ENCODE measurements around the gene TOR1AIP1.
"Not testable (repeated sequence)": the region's sequence is repeated elsewhere in the genome, so short reads cannot be mapped to it uniquely, and the experiment has no call there.

Gene TOR1AIP1, protein sequence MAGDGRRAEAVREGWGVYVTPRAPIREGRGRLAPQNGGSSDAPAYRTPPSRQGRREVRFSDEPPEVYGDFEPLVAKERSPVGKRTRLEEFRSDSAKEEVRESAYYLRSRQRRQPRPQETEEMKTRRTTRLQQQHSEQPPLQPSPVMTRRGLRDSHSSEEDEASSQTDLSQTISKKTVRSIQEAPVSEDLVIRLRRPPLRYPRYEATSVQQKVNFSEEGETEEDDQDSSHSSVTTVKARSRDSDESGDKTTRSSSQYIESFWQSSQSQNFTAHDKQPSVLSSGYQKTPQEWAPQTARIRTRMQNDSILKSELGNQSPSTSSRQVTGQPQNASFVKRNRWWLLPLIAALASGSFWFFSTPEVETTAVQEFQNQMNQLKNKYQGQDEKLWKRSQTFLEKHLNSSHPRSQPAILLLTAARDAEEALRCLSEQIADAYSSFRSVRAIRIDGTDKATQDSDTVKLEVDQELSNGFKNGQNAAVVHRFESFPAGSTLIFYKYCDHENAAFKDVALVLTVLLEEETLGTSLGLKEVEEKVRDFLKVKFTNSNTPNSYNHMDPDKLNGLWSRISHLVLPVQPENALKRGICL

GRCh38 chr1:179882253-179883039 is at the start of gene TOR1AIP1:
TSS of gene TOR1AIP1 (plus strand) at chr1:179882285. CDS start at chr1:179882503, 218 bp downstream.
- peak within 1 kb of the TSS; percentile 100 for H3K27ac Mint-ChIP-seq
- H3K36me3 Mint-ChIP-seq: peaks cover 66% of the 10 kb centered on the region
- peaks cover 42% of the 10 kb centered on the region for H3K4me1 Mint-ChIP-seq
- H3K9me3 Mint-ChIP-seq: no peaks in the 10 kb centered on the region
- peak within 1 kb of the TSS; percentile 96 for H3K4me3 Mint-ChIP-seq
- DNase-seq (ENCODE audit: low spot score in 2 of 2) (peak; percentile 93 to 99), ATAC-seq (peak; percentile 87)

DNA sequence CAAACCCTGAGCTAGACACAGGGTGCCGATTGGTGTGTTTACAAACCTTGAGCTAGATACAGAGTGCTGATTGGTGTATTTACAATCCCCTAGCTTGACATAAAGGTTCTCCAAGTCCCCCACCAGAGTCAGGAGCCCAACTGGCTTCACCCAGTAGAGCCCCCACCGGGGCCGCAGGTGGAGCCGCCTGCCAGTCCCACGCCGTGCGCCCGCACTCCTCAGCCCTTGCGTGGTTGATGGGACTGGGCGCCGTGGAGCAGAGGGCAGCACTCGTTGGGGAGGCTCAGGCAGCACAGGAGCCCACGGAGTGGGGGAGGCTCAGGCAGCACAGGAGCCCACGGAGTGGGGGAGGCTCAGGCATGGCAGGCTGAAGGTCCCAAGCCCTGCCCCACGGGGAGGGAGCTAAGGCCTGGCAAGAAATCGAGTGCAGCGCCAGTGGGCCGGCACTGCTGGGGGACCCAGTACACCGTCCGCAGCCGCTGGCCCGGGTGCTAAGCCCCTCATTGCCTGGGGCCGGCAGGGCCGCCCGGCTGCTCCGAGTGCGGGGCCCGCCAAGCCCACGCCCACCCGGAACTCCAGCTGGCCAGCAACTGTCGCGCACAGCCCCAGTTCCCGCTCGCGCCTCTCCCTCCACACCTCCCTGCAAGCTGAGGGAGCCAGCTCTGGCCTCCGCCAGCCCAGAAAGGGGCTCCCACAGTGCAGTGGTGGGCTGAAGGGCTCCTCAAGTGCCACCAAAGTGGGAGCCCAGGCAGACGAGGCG is 45.2 kb upstream of the TOR1AIP1 start:
- H3K36me3 Mint-ChIP-seq; H3K27ac Mint-ChIP-seq; ATAC-seq; H3K9me3 Mint-ChIP-seq; H3K4me1 Mint-ChIP-seq; H3K4me3 Mint-ChIP-seq; DNase-seq (ENCODE audit: low spot score in 2 of 2): not testable (repeated sequence)

DNA sequence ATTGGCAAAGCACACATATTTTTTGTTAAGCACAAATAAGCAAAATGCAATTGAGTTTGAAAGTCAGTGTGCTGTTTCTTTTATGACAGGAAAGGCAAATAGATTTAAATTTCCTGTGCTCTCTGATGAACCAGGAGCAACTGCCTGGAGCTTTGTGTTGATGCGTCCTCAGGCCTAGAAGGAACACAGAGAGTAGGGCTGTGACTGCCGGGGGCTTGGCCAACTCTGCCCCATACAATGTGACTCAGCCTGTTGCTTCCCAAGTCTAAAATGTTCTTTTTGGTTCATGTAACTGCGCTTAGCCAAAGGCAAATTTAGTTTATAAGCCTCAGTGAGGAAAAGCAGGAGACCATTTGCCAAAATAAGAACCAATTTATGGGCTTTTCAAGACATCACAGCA is 42.0 kb upstream of the TOR1AIP1 start:
- ATAC-seq (no peak), DNase-seq (ENCODE audit: low spot score in 2 of 2) (no peak)
- no peaks in the 10 kb centered on the region for H3K4me1 Mint-ChIP-seq
- H3K36me3 Mint-ChIP-seq: peaks cover 26% of the 10 kb centered on the region
- H3K4me3 Mint-ChIP-seq: no peak overlapping the region
- H3K9me3 Mint-ChIP-seq: no peaks in the 10 kb centered on the region
- H3K27ac Mint-ChIP-seq: no peak overlapping the region

- no peak for DNase-seq (ENCODE audit: low spot score in 2 of 2)
- no peak overlapping the region for H3K4me3 Mint-ChIP-seq
- ATAC-seq: no peak
- H3K9me3 Mint-ChIP-seq: no peaks in the 10 kb centered on the region
- H3K4me1 Mint-ChIP-seq: no peaks in the 10 kb centered on the region
- peaks cover 97% of the 10 kb centered on the region for H3K36me3 Mint-ChIP-seq
- no peak overlapping the region for H3K27ac Mint-ChIP-seq
Measured at GRCh38 chr1:179848233-179848632, 33.9 kb upstream of the TOR1AIP1 start.

DNA sequence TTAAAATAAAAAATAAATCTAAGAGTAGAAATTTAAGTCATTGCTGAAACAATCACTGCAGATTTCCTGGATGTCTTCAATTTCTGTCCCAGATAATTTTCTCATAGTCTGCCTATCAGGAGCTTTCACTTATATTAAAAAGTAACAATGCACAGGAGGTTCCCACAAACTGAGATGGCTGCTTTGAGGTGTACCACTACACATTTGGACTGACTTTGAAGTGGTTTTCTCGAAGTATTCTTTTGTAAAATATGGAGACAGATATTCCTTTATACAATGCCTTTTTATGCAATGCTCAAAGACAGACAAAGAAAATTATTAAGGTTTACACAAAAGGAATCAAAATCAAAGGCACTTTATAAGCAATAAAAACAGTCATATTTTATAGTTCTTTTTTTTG is 29.0 kb upstream of the TOR1AIP1 start:
- no peaks in the 10 kb centered on the region for H3K9me3 Mint-ChIP-seq
- no peak overlapping the region for H3K4me3 Mint-ChIP-seq
- H3K36me3 Mint-ChIP-seq: peaks cover 86% of the 10 kb centered on the region
- ATAC-seq (no peak), DNase-seq (ENCODE audit: low spot score in 2 of 2) (no peak)
- H3K27ac Mint-ChIP-seq: no peak overlapping the region
- H3K4me1 Mint-ChIP-seq: no peaks in the 10 kb centered on the region

DNA sequence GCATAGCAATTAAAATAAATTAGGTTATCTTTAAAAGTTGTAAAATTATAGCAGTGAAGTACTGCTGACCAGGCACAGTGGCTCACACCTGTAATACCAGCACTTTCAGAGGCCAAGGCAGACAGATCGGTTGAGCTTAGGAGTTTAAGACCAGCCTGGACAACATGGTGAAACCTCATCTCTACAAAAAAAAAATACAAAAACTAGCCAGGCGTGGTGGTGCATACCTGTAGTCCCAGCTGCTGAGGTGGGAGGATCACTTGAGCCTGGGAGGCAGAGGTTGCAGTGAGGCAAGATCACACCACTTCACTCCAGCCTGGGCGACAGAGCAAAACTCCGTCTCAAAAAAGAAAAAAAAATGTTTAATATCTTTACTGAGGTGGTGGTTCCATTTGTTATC is 26.3 kb upstream of the TOR1AIP1 start:
- peaks cover 65% of the 10 kb centered on the region for H3K36me3 Mint-ChIP-seq
- not testable (repeated sequence) for H3K4me1 Mint-ChIP-seq; H3K9me3 Mint-ChIP-seq; H3K4me3 Mint-ChIP-seq; ATAC-seq; DNase-seq (ENCODE audit: low spot score in 2 of 2); H3K27ac Mint-ChIP-seq

DNA sequence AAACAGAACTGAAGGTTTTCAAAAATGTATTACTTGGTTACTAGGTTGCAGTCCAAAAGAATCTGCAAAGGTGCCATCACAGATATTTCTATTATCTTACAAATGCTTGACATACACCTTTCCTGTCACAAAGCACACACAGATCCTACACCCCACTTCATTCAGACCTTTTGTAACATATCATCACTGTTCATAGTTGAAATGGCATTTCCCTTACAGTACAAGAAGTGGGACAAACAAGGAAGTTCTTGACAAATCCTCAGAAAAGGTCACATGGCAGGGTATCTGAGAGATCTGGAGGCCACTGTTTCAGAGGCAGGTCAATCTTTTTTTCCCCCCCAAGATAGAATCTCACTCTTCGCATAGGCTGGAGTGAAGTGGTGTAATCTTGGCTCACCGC is 25.8 kb upstream of the TOR1AIP1 start:
- ATAC-seq (no peak), DNase-seq (ENCODE audit: low spot score in 2 of 2) (no peak)
- no peaks in the 10 kb centered on the region for H3K9me3 Mint-ChIP-seq

GRCh38 chr1:179857009-179857408 is 25.1 kb upstream of the TOR1AIP1 start:
- Mint-ChIP-seq H3K27ac (no peak overlapping the region), H3K36me3 (peaks cover 62% of the 10 kb centered on the region)
- ATAC-seq: no peak

More for the DNA sequence above, 25.8 kb upstream of the TOR1AIP1 start:
- Mint-ChIP-seq H3K36me3 (peaks cover 63% of the 10 kb centered on the region), H3K27ac (no peak overlapping the region), H3K4me1 (no peaks in the 10 kb centered on the region), H3K4me3 (no peak overlapping the region)

DNA sequence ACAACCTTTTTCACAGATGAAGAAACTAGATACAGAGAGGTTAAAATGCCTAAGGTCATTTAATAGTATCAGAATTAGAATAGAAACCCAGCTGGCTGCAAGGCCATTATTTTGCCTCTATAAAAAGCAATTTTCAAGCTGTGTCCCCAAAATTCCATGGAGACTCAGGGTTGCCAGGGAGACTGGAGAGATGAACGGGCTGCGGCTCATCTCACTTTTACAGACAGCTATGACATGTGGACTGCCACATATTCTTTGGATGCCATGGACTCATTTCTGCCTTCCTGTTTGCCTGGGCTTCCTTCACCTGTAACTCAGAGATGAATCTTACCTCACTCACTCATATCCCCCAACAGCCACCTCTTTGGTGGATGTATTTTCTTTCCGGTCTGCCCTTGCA is 21.4 kb upstream of the TOR1AIP1 start:
- ATAC-seq (no peak), DNase-seq (ENCODE audit: low spot score in 2 of 2) (no peak)
- Mint-ChIP-seq H3K4me3 (no peak overlapping the region), H3K36me3 (peaks cover 72% of the 10 kb centered on the region), H3K27ac (no peak overlapping the region), H3K4me1 (no peaks in the 10 kb centered on the region), H3K9me3 (no peaks in the 10 kb centered on the region)

More at GRCh38 chr1:179857009-179857408, 25.1 kb upstream of the TOR1AIP1 start:
- no peak for DNase-seq (ENCODE audit: low spot score in 2 of 2)
- Mint-ChIP-seq H3K4me3 (no peak overlapping the region), H3K9me3 (no peaks in the 10 kb centered on the region), H3K4me1 (no peaks in the 10 kb centered on the region)

DNA sequence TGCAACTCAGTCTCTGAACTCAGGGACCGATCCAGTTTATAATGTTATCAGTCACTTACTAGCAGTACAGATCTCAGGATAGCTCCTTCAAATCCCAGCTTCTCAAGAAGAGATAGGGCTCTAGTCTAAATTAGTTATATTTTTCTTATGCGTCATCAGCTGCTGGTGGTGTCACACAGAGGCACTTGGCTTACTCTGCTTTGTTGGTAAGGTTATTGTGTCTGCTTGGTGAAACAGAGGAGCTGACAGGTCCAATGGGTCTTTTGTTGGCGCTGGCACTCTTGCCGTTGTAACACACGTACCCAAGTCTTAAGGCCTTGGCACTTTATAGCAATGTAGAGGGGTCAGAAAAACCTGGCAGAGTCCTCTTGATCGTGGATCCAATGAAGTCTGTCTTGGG is 16.7 kb upstream of the TOR1AIP1 start:
- Mint-ChIP-seq H3K4me3 (no peak overlapping the region), H3K27ac (no peak overlapping the region), H3K36me3 (peaks cover 88% of the 10 kb centered on the region), H3K9me3 (no peaks in the 10 kb centered on the region), H3K4me1 (peaks cover 10% of the 10 kb centered on the region)
- no peak for ATAC-seq
- DNase-seq (ENCODE audit: low spot score in 2 of 2): no peak

DNA sequence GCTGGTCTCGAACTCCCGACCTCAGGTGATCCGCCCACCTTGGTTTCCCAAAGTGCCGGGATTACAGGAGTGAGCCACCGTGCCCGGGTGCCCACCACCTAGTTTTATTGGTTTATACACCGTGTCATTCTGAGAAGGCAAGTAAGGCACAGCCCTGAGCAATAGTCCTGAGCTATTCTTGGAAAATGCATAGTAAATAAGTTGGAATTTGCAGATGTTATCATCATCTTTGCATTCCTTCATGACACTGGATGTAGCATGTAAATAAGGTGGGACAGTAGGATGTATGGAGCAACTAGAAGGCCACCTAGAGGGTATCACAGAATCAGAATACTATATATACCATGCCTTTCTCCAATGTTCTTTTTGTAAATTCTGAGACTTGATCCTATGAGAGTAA is 15.5 kb upstream of the TOR1AIP1 start:
- peaks cover 86% of the 10 kb centered on the region for H3K36me3 Mint-ChIP-seq
- H3K4me1 Mint-ChIP-seq: peaks cover 10% of the 10 kb centered on the region
- no peak for DNase-seq (ENCODE audit: low spot score in 2 of 2)
- no peak for ATAC-seq
- no peak overlapping the region for H3K4me3 Mint-ChIP-seq
- no peak overlapping the region for H3K27ac Mint-ChIP-seq
- H3K9me3 Mint-ChIP-seq: no peaks in the 10 kb centered on the region

- H3K4me3 Mint-ChIP-seq: no peak overlapping the region
- H3K27ac Mint-ChIP-seq: peak overlapping the region; percentile 51
- H3K4me1 Mint-ChIP-seq: peaks cover 17% of the 10 kb centered on the region
- no peaks in the 10 kb centered on the region for H3K9me3 Mint-ChIP-seq
- DNase-seq (ENCODE audit: low spot score in 2 of 2): peak in 1 of 2 donors; percentile 57
- peak; percentile 75 for ATAC-seq
- H3K36me3 Mint-ChIP-seq: peaks cover 86% of the 10 kb centered on the region
Measured at GRCh38 chr1:179867493-179868330, 14.4 kb upstream of the TOR1AIP1 start.

DNA sequence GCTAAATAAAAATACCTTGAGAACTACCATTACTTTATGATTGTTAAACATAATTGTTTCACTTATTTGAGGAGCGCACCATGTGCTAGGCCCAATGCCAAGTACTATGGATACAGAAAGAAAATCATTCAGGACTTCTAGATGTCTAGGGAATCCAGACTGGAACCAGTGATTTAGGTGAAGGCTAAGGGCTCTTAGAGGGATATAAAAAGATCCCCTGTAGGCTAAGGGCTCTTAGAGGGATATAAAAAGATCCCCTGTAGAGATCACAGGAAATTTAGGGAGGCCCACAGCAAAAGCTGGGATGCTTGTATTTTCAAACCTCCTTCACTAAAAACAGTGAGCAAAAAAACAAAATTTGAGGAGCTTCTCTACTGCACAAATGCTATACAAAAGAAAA is 11.2 kb upstream of the TOR1AIP1 start:
- DNase-seq (ENCODE audit: low spot score in 2 of 2) (no peak), ATAC-seq (no peak)
- H3K4me3 Mint-ChIP-seq: no peak overlapping the region
- H3K27ac Mint-ChIP-seq: no peak overlapping the region
- no peaks in the 10 kb centered on the region for H3K9me3 Mint-ChIP-seq
- H3K4me1 Mint-ChIP-seq: peaks cover 17% of the 10 kb centered on the region
- peaks cover 86% of the 10 kb centered on the region for H3K36me3 Mint-ChIP-seq

DNA sequence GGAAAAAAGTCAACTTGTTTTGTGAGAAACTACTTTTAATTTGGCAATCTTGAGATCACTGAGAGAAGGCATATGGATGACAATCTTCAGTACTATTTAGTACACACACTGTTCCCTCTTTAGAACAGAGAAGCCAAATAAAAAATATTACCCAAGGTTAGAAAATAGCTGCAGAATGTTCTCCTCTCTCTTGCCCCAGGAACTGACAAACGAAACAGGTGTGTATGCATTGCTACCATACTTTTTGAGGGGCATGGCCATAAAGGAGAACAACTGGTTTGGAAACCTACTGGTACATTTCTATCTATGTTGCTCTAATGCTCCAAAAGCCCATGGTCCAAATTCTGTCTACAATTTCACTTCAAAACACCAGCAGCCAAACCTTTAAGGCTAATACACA is 10.1 kb upstream of the TOR1AIP1 start:
- DNase-seq (ENCODE audit: low spot score in 2 of 2) (no peak), ATAC-seq (no peak)
- Mint-ChIP-seq H3K27ac (peak overlapping the region; percentile 45), H3K9me3 (no peaks in the 10 kb centered on the region), H3K36me3 (peaks cover 85% of the 10 kb centered on the region), H3K4me3 (no peak overlapping the region), H3K4me1 (peaks cover 22% of the 10 kb centered on the region)

All from stimulated activated effector memory CD8-positive, alpha-beta T cell treated with anti-CD3 and anti-CD28 coated beads, Interleukin-12 subunit alpha, Interleukin-12 subunit beta, amount 100 ng/mL, for 72 hours (primary cell).